ENCODE measurements around the gene DCP2.
"Not testable (repeated sequence)": the region's sequence is repeated elsewhere in the genome, so short reads cannot be mapped to it uniquely, and the experiment has no call there.

DCP2 gene

GRCh38 chr5:112959872-112960271, 16.7 kb upstream of the DCP2 start (continued):
- TF ChIP-seq HIC1 (tag by site-specific recombination; IDR thresholded peaks at IDR 0.05) = peak; percentile 89
- TF ChIP-seq SP7 (tag by site-specific recombination; IDR thresholded peaks at IDR 0.05) = peak; percentile 71
- 0 out of 2 replicates have a peak, but pooled peaks have one; percentile 23 for TF ChIP-seq KLF8 (tag by site-specific recombination; IDR thresholded peaks at IDR 0.05)
- TF ChIP-seq GLIS1 (tag by site-specific recombination; IDR thresholded peaks at IDR 0.05) = peak; percentile 21; the same call in 1 of the 2 replicates
- TF ChIP-seq ZNF146 (tag by site-specific recombination; IDR thresholded peaks at IDR 0.05) = 0 out of 2 replicates have a peak, but pooled peaks have one; percentile 19
- TF ChIP-seq ZNF366 (tag by site-specific recombination; conservative IDR thresholded peaks at IDR 0.05) = 0 out of 2 replicates have a peak, but pooled peaks have one; percentile 11

- Histone ChIP-seq H3K36me3 (ENCODE audit: control insufficient read depth in 2 of 2, insufficient read depth in 1 of 2, low read length in 2 of 2) (no peaks in the 10 kb centered on the region), H3K4me3 (ENCODE audit: low read depth, low read length) (no peak overlapping the region), H3K4me1 (ENCODE audit: control insufficient read depth, insufficient read depth, low read length) (peaks cover 14% of the 10 kb centered on the region), H3K9me3 (ENCODE audit: control insufficient read depth, insufficient read depth, low read depth, low read length) (no peaks in the 10 kb centered on the region), H3K27ac (ENCODE audit: extremely low read depth, low read depth, low read length) (no peak overlapping the region)
- ChIA-PET POLR2A (interaction anchor here (0.7 to 3.9 kb wide), 2 partner anchors 16 to 69 kb away, joined by 3 to 23 read pairs; partner anchors contain the start of gene DCP2), CTCF (interaction anchor here (0.7 to 1.3 kb wide), 2 partner anchors 35 to 269 kb away, joined by 4 read pairs; no protein-coding TSS in a partner anchor)
- TF ChIP-seq MEIS1 (CRISPR knock-in tag; IDR thresholded peaks at IDR 0.05; ENCODE audit: borderline replicate concordance) (no peak), ZBTB17 (tag by site-specific recombination; IDR thresholded peaks at IDR 0.05) (0 out of 2 replicates have a peak, but pooled peaks have one; percentile 27), BCL6B (tag by site-specific recombination; IDR thresholded peaks at IDR 0.05) (0 out of 2 replicates have a peak, but pooled peaks have one; percentile 26), ZNF341 (tag by site-specific recombination; IDR thresholded peaks at IDR 0.05; ENCODE audit: low read depth) (0 out of 2 replicates have a peak, but pooled peaks have one; percentile 36)
These were observed 16.3 kb upstream of the DCP2 start for GRCh38 chr5:112960315-112960714.

GRCh38 chr5:112960863-112961504, 15.6 kb upstream of the DCP2 start:
- TF ChIP-seq SCRT2 (tag by site-specific recombination; IDR thresholded peaks at IDR 0.05) (no peak), ZNF704 (tag by site-specific recombination; IDR thresholded peaks at IDR 0.05) (no peak), ZNF341 (tag by site-specific recombination; IDR thresholded peaks at IDR 0.05; ENCODE audit: low read depth) (no peak), ZNF510 (tag by site-specific recombination; IDR thresholded peaks at IDR 0.05; ENCODE audit: insufficient replicate concordance) (no peak), ZNF324 (tag by site-specific recombination; IDR thresholded peaks at IDR 0.05) (no peak), MYNN (tag by site-specific recombination; IDR thresholded peaks at IDR 0.05; ENCODE audit: borderline replicate concordance) (no peak), ZNF660 (tag by site-specific recombination; IDR thresholded peaks at IDR 0.05) (no peak), ZBTB8A (tag by site-specific recombination; IDR thresholded peaks at IDR 0.05) (no peak), ZNF610 (tag by site-specific recombination; IDR thresholded peaks at IDR 0.05; ENCODE audit: borderline replicate concordance) (no peak), ZSCAN18 (tag by site-specific recombination; IDR thresholded peaks at IDR 0.05) (no peak), ZNF350 (tag by site-specific recombination; IDR thresholded peaks at IDR 0.05) (no peak)
- POLR2A ChIA-PET = interaction anchor here (0.7 to 3.9 kb wide), 2 partner anchors 15 to 70 kb away, joined by 3 to 23 read pairs; partner anchors contain the start of gene DCP2
- H3K9me3 ChIP-seq (ENCODE audit: control insufficient read depth, insufficient read depth, low read depth, low read length) = no peaks in the 10 kb centered on the region
- CTCF ChIA-PET = interaction anchor here (0.7 to 1.4 kb wide), 5 partner anchors 35 to 410 kb away, joined by 3 to 7 read pairs (median 4); no protein-coding TSS in a partner anchor
- no peaks in the 10 kb centered on the region for H3K36me3 ChIP-seq (ENCODE audit: control insufficient read depth in 2 of 2, insufficient read depth in 1 of 2, low read length in 2 of 2)
- H3K27ac ChIP-seq (ENCODE audit: extremely low read depth, low read depth, low read length) = no peak overlapping the region
- peaks cover 14% of the 10 kb centered on the region for H3K4me1 ChIP-seq (ENCODE audit: control insufficient read depth, insufficient read depth, low read length)
- no peak overlapping the region for H3K4me3 ChIP-seq (ENCODE audit: low read depth, low read length)

GRCh38 chr5:112963374-112963733, 13.2 kb upstream of the DCP2 start:
- H3K4me1 ChIP-seq (ENCODE audit: control insufficient read depth, insufficient read depth, low read length); H3K27ac ChIP-seq (ENCODE audit: extremely low read depth, low read depth, low read length); H3K9me3 ChIP-seq (ENCODE audit: control insufficient read depth, insufficient read depth, low read depth, low read length); H3K36me3 ChIP-seq (ENCODE audit: control insufficient read depth in 2 of 2, insufficient read depth in 1 of 2, low read length in 2 of 2); H3K4me3 ChIP-seq (ENCODE audit: low read depth, low read length): not testable (repeated sequence)
- POLR2A ChIA-PET = interaction anchor here (3.9 kb wide), 1 partner anchor 13 kb away, joined by 23 read pairs; the partner anchor contains the start of gene DCP2
- CTCF ChIA-PET = interaction anchor here (0.7 to 1.2 kb wide), 3 partner anchors 16 to 604 kb away, joined by 3 read pairs; no protein-coding TSS in a partner anchor

Measured in HEK293 (cell line).